Measurements from ENCODE around the gene CACTIN.

GRCh38 chr19:3619631-3620012, 7.0 kb downstream of the CACTIN start:
- TF ChIP-seq POLR2AphosphoS5 (IDR thresholded peaks at IDR 0.05; ENCODE audit: low read depth, low read length) (no peak), POLR2A (IDR thresholded peaks at IDR 0.05; ENCODE audit: low read depth, low read length) (no peak), TAF1 (IDR thresholded peaks at IDR 0.05; ENCODE audit: borderline replicate concordance, low read depth, low read length) (no peak)
